ENCODE results near the gene GEMIN5. TPM values are rescaled to one million over a fixed set of nuclear protein-coding genes. Genes with fewer than 3 reads are reported as not detected.
"Not testable (repeated sequence)": the region's sequence is repeated elsewhere in the genome, so short reads cannot be mapped to it uniquely, and the experiment has no call there.

The GEMIN5 gene
- polyA plus RNA-seq, 1 donor from 2014 or later, result 8.4 TPM

DNA sequence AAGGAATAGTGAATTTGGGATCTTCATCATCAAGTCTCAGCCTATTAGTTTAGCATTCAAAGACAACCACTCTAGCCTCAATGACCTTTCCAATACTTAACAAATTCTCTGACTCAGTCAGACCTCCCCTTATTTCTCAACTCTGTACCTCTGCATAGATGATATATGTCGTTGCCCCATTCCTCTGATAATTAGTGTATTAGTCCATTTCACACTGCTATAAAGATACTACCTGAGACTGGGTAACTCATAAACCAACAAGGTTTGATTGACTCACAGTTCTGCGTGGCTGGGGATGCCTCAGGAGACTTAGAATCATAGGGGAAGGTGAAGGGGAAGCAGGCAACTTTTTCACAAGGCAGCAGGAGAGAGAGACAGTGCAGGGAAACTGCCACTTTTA lies 11.8 kb upstream of the GEMIN5 start:
- no peaks in the 10 kb centered on the region for H3K27me3 Mint-ChIP-seq
- H3K9me3 Mint-ChIP-seq, result no peaks in the 10 kb centered on the region
- H3K36me3 Mint-ChIP-seq, result peaks cover 1% of the 10 kb centered on the region
- H3K27ac Mint-ChIP-seq, result no peak overlapping the region
- H3K4me1 Mint-ChIP-seq, result peaks cover 14 to 22% (median 21%) of the 10 kb centered on the region in 3 donors
- H3K4me3 Mint-ChIP-seq, result no peak overlapping the region

DNA sequence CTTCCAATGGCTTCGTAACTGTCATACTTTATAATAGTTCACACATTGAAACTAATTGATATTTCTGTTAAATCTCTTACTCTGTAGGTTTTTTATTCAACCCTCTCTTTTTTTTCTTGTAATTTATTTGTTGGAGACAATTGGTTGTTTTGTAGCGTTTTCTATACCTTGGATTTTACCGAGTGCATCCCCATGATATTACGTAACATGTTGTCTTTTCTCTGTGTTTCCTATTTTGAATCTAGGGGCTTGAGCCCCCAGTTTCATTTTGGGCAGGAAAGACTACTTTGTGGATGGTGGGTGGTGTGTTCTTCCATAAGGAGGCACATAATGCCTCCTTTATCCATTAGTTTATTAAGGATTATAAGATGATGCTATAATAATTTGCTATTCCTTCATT lies 10.3 kb upstream of the GEMIN5 start:
- Mint-ChIP-seq H3K36me3 (no peaks in the 10 kb centered on the region), H3K9me3 (no peaks in the 10 kb centered on the region), H3K27ac (no peak overlapping the region), H3K4me1 (peaks cover 14 to 22% (median 21%) of the 10 kb centered on the region in 3 donors), H3K4me3 (peak overlapping the region in 1 of 4 donors; percentile 15), H3K27me3 (no peaks in the 10 kb centered on the region)

DNA sequence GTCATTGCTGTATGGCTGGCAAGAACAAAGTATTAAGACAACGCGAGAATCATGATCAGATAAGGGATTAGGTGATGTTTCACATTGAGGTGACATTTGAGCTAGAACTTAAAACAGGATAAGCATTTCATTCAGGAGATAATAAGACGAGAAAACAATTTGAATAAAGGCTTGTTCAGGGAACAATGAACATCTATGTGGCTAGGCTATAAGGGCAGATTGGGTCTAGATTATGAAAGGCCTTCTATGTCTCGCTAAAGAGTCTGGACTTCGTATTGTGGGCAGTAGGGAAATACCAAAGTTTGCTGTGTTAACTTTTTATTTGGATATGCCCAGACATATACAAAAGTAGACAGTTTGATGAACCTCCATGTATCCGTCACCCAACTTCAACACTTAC lies 9.8 kb upstream of the GEMIN5 start:
- Mint-ChIP-seq H3K27ac (no peak overlapping the region), H3K4me1 (peaks cover 16 to 25% (median 22%) of the 10 kb centered on the region in 3 donors), H3K9me3 (no peaks in the 10 kb centered on the region), H3K36me3 (no peaks in the 10 kb centered on the region), H3K4me3 (no peak overlapping the region), H3K27me3 (no peaks in the 10 kb centered on the region)

DNA sequence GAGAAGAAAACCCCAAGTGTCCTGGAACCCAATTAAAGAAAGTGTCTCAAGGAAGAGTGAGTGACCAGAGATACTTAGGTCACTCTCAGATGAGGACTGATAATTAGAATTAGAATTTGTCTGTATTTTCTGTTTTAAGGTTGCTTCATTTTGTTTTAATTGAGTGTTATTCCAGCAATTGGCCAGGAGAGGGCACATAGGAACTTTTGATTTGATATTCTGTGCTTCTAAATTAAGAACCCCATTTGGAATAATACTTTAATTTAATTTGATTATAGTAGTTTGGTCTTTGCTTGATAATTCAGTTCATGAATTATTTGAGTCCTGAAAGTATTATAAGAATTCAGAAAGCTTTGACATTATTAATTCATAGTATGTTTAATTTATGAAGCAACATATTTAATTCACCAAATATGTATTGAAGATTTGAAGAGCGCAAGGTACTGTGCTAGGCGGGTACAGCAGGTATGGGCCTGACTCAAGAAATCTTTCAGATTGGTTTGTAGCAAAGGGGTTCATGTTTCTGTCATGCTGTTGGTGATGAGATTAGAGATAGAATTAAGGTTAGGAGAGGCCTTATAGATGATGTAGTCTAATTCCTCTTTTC lies 7.8 kb upstream of the GEMIN5 start:
- H3K27ac Mint-ChIP-seq, result no peak overlapping the region

DNA sequence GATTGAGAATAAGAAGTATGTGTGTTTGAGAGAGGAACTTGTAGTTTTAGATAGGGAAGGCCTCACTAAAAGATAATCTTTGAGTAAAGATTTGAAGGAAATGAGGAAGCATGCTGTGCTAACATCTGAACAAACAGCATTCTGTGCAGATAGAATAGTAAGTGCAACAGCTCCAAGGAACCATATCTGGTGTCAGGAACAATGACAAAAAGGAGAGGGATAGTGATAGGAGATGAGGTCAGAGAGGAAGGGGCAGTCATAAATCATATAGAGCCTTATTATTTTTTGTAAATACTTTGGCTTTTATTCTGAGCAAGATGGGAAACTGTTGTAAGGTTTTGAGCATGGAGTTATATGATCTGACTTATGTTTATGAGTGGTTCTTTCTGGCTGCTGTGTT lies 6.7 kb upstream of the GEMIN5 start:
- no peak overlapping the region for H3K27ac Mint-ChIP-seq
- H3K36me3 Mint-ChIP-seq, result no peaks in the 10 kb centered on the region
- no peaks in the 10 kb centered on the region for H3K9me3 Mint-ChIP-seq
- peaks cover 23 to 40% (median 32%) of the 10 kb centered on the region in 3 donors for H3K4me1 Mint-ChIP-seq
- H3K4me3 Mint-ChIP-seq, result no peak overlapping the region
- H3K27me3 Mint-ChIP-seq, result peaks cover 2% of the 10 kb centered on the region

More for the DNA sequence above, 7.8 kb upstream of the GEMIN5 start:
- Mint-ChIP-seq H3K4me1 (peaks cover 25 to 38% (median 33%) of the 10 kb centered on the region in 3 donors), H3K36me3 (no peaks in the 10 kb centered on the region), H3K27me3 (peaks cover 2% of the 10 kb centered on the region), H3K4me3 (no peak overlapping the region), H3K9me3 (no peaks in the 10 kb centered on the region)

DNA sequence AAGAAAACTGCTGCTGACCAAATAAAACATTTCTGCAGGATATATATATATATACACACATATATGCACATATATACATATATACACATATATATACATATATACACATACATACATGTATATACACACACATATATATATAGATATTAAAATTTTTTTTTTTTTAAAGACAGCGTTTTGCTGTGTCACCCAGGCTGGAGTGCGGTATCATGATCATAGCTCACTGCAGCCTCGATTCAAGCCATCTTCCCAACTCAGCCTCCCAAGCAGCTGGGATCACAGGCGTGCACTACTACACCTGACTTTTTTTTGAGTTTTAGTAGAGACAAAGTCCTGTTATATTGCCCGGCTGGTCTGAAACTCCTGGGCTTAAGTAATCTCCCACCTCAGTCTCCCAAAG lies 5.5 kb upstream of the GEMIN5 start:
- peak overlapping the region in 1 of 4 donors; percentile 75 for H3K4me3 Mint-ChIP-seq
- H3K27me3 Mint-ChIP-seq, result peaks cover 2% of the 10 kb centered on the region
- no peaks in the 10 kb centered on the region for H3K36me3 Mint-ChIP-seq
- H3K4me1 Mint-ChIP-seq, result peaks cover 19 to 36% (median 29%) of the 10 kb centered on the region in 3 donors
- no peaks in the 10 kb centered on the region for H3K9me3 Mint-ChIP-seq
- peak overlapping the region in 1 of 3 donors; percentile 29 for H3K27ac Mint-ChIP-seq

DNA sequence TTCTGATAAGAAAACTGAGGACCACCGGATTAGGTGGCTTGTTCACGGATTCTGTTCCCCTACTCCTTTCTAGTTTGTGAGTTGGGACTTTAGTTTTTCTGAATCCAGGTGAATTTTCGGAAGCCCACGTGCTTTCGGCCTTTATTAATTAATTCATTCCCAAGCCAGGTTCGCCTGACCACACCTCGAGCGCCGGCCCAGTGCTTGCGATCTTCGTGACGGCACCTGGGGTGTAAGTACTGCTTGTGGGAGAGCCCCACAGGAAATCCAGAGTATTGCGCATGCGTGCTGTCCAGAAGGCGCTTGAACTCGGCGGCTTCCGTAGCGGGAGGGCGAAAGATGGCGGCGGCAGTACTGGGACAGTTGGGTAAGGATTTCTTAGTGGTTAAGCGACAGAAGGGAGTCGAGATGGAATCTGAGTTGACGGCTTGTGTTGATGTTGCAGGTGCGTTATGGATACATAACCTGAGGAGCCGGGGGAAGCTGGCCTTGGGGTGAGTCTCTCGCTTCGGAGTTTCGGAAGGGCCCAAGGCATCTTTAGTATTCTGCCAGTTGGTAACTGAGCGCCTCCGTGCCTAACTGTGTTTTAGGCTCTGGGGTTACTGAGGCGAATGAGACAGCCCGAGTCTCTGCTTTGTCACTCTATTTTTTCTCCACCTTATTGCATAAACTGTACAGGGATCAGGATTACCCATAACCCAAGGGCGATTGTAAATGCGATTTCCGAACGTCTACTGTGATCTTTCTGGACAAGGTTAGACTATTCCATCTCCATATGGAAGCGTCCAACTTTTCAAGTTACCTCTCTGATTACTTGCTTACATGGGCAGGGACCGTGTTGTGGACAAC lies 3.0 kb upstream of the GEMIN5 start, which contains the start of gene MRPL22:
Gene MRPL22 (plus strand): TSS at position 302 of the 849 bp plus-strand sequence. CDS start 38 bp downstream, at position 340.
- no peaks in the 10 kb centered on the region for H3K9me3 Mint-ChIP-seq
- H3K4me1 Mint-ChIP-seq, result peaks cover 25 to 35% (median 30%) of the 10 kb centered on the region in 3 donors
- H3K36me3 Mint-ChIP-seq, result no peaks in the 10 kb centered on the region
- peaks cover 2% of the 10 kb centered on the region for H3K27me3 Mint-ChIP-seq
- H3K27ac Mint-ChIP-seq, result peak within 1 kb of the TSS; percentile 97 to 100 (median 98)
- H3K4me3 Mint-ChIP-seq, result peak within 1 kb of the TSS; percentile 96 to 100 (median 98)

DNA sequence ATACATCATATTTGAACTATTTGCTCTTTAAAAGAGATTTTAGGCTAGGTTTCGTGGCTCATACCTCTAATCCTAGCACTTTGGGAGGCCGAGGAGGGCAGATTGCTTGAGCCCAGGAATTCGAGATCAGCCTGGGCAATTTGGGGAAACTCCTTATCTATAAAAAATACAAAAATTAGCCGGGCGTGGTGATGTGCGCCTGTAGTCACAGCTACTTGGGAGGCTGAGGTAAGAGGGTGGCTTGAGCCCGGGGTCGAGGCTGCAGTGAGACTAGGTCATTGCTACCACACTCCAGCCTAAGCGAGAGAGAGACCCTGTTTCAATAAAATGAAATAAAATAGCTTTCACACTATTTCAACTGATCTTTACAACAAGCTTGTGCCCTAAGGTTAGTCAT lies 2.4 kb upstream of the GEMIN5 start:
- peak overlapping the region; percentile 96 to 100 (median 98) for H3K4me3 Mint-ChIP-seq
- H3K9me3 Mint-ChIP-seq, result no peaks in the 10 kb centered on the region
- no peaks in the 10 kb centered on the region for H3K36me3 Mint-ChIP-seq
- peak overlapping the region; percentile 97 to 100 (median 98) for H3K27ac Mint-ChIP-seq
- H3K4me1 Mint-ChIP-seq, result peaks cover 27 to 40% (median 31%) of the 10 kb centered on the region in 3 donors
- peaks cover 2% of the 10 kb centered on the region for H3K27me3 Mint-ChIP-seq

DNA sequence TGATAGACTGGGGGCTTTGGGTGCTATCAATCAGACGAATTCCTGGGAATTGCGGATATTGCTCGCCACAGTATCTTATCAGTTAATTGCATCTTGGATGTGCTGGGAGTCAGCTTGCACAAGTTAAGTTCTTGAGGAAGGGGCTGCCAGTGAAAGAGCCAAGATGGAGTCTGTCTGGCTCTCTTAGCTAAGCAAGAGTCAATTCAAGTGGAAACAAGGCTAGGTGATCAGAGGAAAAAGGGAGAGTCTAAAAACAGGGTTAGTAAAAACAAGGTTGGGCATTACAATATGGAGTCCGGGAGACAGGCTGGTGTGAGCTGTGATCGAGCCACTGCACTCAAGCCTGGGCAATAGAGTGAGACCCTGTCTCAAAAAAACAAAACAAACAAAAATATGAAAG lies 1.4 kb upstream of the GEMIN5 start:
- Mint-ChIP-seq H3K4me1 (peaks cover 29 to 42% (median 39%) of the 10 kb centered on the region in 3 donors), H3K27ac (peak overlapping the region in 2 of 3 donors; percentile 88 to 98)

DNA sequence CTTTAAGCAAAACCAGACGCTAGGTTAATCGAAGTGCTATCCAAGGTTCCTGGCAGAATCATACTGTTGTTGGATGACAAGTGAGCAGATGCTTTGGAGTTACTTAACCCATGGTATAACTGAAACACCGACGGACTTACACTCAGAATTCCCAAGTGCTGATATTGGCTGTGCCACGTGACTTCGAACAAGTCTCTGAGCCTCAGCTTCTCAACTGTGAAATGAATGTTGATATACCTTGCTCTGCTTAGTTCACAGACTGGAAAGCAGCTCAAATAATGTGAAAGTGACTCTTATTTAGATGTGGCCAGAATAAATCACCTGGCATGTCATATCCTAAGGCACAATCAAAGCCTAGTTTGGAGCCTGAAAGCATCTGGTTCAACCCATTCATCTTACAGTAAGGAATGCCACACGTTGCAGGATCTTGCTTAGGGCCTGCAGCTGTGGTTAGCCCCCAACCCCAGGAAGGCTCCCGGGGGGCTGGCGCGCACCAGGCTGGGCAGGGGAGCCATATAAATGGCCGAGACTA lies 759 bp downstream of the GEMIN5 start:
- H3K9me3 Mint-ChIP-seq, result no peaks in the 10 kb centered on the region
- peaks cover 7% of the 10 kb centered on the region for H3K36me3 Mint-ChIP-seq
- H3K4me3 Mint-ChIP-seq, result peak overlapping the region; percentile 92 to 96 (median 94)
- H3K27me3 Mint-ChIP-seq, result peaks cover 2% of the 10 kb centered on the region
- H3K4me1 Mint-ChIP-seq, result peaks cover 23 to 38% (median 33%) of the 10 kb centered on the region in 3 donors
- peak overlapping the region; percentile 46 to 98 (median 48) for H3K27ac Mint-ChIP-seq

More for the DNA sequence above, 1.4 kb upstream of the GEMIN5 start:
- H3K27me3 Mint-ChIP-seq, H3K9me3 Mint-ChIP-seq, H3K36me3 Mint-ChIP-seq: not testable (repeated sequence)
- peak overlapping the region; percentile 44 to 97 (median 77) for H3K4me3 Mint-ChIP-seq

DNA sequence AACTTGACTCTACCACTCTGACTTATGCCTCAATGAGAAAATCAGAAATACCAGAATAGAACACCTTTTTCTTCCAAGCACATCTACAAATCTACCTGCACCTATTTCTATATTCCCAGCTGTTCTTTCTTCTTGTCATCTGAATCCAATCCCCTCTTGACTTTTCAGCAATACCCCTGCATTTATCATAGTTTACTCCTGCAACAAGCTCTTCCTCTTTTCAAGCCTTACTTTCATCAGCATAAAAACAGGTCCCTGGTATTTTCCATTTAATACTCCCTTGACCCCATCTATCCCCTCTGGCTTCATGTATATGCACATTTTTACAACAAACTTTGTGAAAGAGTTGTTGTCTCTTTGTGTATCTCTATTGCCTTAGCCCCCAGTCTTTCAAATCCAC lies 3.1 kb downstream of the GEMIN5 start:
- peaks cover 17 to 27% (median 24%) of the 10 kb centered on the region in 3 donors for H3K4me1 Mint-ChIP-seq
- H3K9me3 Mint-ChIP-seq, result no peaks in the 10 kb centered on the region
- peak overlapping the region in 1 of 3 donors; percentile 63 for H3K27ac Mint-ChIP-seq
- peaks cover 7% of the 10 kb centered on the region for H3K36me3 Mint-ChIP-seq
- H3K4me3 Mint-ChIP-seq, result peak overlapping the region in 1 of 4 donors; percentile 94
- no peaks in the 10 kb centered on the region for H3K27me3 Mint-ChIP-seq

DNA sequence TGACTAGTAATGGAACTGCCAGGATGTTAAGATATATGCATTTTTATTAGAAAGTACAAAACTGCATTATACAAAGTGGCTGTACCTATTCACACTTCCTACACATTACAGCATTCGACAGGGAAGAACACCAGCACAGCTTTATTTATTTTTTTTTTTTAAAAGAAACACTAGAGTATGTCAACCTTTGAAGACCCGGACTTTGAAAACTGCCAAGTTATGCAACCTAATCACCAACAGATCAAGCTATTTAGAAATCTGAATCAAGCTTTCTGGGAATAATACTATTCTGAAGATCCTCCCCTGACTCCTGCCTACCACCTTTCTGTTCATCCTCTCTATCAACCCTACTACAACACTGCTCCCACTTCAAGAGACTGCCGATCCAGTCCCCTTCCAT lies 4.5 kb downstream of the GEMIN5 start:
- Mint-ChIP-seq H3K36me3 (peaks cover 7% of the 10 kb centered on the region), H3K4me3 (no peak overlapping the region), H3K27ac (no peak overlapping the region), H3K9me3 (no peaks in the 10 kb centered on the region), H3K27me3 (no peaks in the 10 kb centered on the region), H3K4me1 (peaks cover 15 to 22% (median 16%) of the 10 kb centered on the region in 3 donors)

DNA sequence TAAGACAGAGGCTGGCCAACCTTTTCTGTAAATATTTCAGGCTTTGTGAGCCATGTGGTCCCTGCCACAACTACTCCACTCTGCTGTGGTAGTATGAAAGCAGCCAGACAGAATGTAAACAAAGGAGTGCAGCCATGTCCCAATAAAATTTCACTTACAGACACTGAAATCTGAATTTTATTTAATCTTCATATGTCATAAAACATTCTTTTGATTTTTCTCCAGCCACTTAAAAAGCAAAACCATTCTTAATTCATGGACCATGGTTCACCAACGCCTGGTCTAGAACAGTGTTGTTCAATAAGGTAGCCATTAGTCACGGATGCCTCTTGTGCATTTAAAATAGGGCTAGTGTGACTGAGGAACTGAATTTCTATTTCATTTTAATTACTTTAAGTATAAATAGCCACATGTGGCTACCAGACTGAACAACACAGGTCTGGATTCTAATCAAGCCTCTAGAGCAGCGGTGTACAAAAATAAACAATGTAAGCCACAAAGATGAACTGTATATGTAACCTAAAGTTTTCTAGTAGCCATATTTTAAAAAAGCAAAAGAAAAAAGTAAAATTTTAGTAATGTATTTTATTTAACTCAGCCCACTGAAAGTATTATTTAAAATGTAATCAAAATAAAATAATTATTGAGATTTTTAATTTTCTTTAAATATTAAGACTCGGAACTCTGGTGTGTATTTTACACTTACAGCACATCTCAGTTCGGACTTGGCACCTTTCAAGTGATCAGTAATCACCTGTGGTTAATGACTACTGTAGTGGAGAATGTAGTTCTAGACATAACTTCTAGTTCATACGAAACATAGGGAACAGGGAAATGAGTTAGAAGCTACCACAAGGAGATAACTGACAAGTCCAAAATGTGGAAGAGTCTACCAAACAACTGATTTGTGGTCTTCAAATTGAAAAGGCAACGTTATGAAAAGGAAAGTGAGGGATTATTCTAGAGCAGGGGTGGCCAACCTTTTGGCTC lies 14.3 kb downstream of the GEMIN5 start:
- Mint-ChIP-seq H3K4me1 (no peaks in the 10 kb centered on the region), H3K36me3 (peaks cover 4% of the 10 kb centered on the region)

DNA sequence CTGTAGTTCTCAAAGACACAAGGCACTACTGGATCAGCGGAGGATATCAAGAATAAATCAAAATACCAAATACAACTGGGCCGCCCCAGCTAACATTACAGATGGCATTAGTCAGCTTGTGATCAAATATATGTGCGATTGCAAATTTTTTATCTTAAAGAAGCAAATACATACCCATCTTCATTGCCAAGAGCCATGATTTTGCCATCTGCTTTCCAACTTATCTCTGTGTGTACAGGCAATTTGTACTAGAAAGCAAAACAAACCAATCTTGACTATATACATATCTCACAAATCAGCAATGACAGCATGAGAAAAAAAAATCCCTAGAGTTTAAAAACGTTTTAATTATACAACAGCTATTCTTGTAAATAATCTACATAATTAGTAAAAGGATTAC lies 20.3 kb downstream of the GEMIN5 start:
- Mint-ChIP-seq H3K9me3 (no peaks in the 10 kb centered on the region), H3K36me3 (peaks cover 7% of the 10 kb centered on the region), H3K27ac (no peak overlapping the region), H3K4me1 (no peaks in the 10 kb centered on the region), H3K27me3 (no peaks in the 10 kb centered on the region), H3K4me3 (no peak overlapping the region)

More for the DNA sequence above, 14.3 kb downstream of the GEMIN5 start:
- H3K9me3 Mint-ChIP-seq, result no peaks in the 10 kb centered on the region
- no peak overlapping the region for H3K27ac Mint-ChIP-seq
- no peak overlapping the region for H3K4me3 Mint-ChIP-seq
- H3K27me3 Mint-ChIP-seq, result no peaks in the 10 kb centered on the region

Data from IgD-negative memory B cell (primary cell).